Prostate gland (tissue), 2 donors: ENCODE measurements around the gene NCOR2. TPM values are rescaled to one million over a fixed set of nuclear protein-coding genes. Genes with fewer than 3 reads are reported as not detected.

ENCODE experiments used
- DNase-seq: peaks from one replicate; pipeline ENCODE4 v3.0.0-alpha.2; 2019; ENCODE audit warnings: low spot score
- H3K27ac ChIP-seq, 2 donors: fragments of 200-600 bp; sonication (generic); 2 replicates each; pipeline ENCODE4 v1.5.1; 2017 to 2019
- H3K27me3 ChIP-seq: fragments of 200-600 bp; sonication (generic); replicated peaks from 2 replicates; pipeline ENCODE4 v1.5.1; 2019; ENCODE audit not compliant: insufficient read depth
- H3K36me3 ChIP-seq, 2 donors: fragments of 200-600 bp; sonication (generic); 1 replicate in 1 of 2; 2 replicates in 1 of 2; pipeline versions ENCODE4 v1.5.1 to v1.8.1; 2017 to 2019
- H3K4me1 ChIP-seq: fragments of 200-600 bp; sonication (generic); replicated peaks from 2 replicates; pipeline ENCODE4 v1.5.1; 2019
- H3K4me3 ChIP-seq, 2 donors: fragments of 200-600 bp; sonication (generic); 2 replicates each; pipeline ENCODE4 v1.5.1; 2017 to 2019
- H3K9me3 ChIP-seq: fragments of 200-600 bp; sonication (generic); 2 replicates; pipeline ENCODE4 v1.5.1; 2017
- POLR2A ChIP-seq: fragments of 450-650 bp; IDR thresholded peaks from one replicate; pipeline ENCODE4 v1.6.1; 2016; ENCODE audit warnings: antibody characterized with exemption, mild to moderate bottlenecking
- POLR2AphosphoS5 ChIP-seq: sonication (generic); formaldehyde crosslinking; IDR thresholded peaks from one replicate; pipeline ENCODE4 v1.6.1; 2017; ENCODE audit warnings: antibody characterized with exemption
- WGBS: methylation state at CpG from one replicate; pipeline ENCODE4 v1.1.5; 2018; 5-methylcytosine and 5-hydroxymethylcytosine counted together
- intact Hi-C: fragments of 100-400 bp; cut with DNase I; formaldehyde crosslinking; loops from one replicate; pipeline ENCODE4 v1.14.2; 2022
- total RNA-seq, 2 donors: library from RNA; depleted of rRNA; stranded (reverse); fragments of >200 nt; gene quantifications; one replicate each; pipeline ENCODE4 v1.1.0, GENCODE V29; 2016
- TF ChIP-seq, protein P1 (sequence below), 4 experiments: fragments of 200-600 bp in 2 of 4; fragments of 450-650 bp in 2 of 4; sonication (generic) in 2 of 4; IDR thresholded peaks; 1 replicate in 3 of 4; 2 replicates in 1 of 4; pipeline ENCODE4 v1.5.1; 2016 to 2019; ENCODE audit warnings: antibody characterized with exemption in 4 of 4, mild to moderate bottlenecking in 2 of 4, moderate library complexity in 2 of 4

NCOR2 gene
- total RNA-seq, 2 donors from 2014 or later: 184 to 306 TPM

DNA sequence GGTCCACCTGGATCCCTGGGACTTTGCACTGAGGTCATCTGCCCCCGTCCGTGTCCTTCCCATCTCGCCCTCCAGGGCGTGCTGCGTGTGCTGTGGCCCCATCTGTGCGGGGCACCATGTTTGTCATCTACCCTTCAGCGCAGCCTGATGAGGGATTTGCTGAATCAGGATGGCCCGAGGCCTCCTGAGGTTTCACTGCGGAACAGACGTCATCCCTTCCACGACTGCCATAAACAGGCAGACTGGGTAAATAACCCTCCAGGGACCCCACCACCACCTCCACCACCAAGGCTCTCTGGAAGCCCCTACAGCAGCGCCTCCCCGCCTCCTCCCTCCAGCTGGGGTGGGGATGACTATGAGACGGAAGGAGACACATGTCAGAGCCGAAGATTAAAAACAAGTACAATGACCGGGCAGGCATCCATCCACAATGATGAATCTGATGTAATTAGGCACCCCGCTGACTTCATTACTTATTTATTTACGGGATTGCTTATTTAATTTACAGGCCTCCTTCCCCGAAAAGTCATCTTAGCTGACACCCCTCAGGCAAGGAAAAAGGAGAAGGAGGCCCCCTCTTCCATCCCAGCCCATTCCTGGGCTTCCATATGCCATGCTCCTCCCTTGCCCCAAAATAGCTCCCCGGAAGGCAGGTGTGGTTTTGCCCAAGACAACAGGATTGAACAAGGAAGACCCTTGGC is 39.4 kb downstream of the NCOR2 start:
- peak; percentile 7 for TF ChIP-seq POLR2AphosphoS5
- TF ChIP-seq POLR2A: no peak
- Histone ChIP-seq H3K27me3 (no peaks in the 10 kb centered on the region), H3K4me3 (no peak overlapping the region), H3K9me3 (no peaks in the 10 kb centered on the region), H3K27ac (peak overlapping the region; percentile 12 to 41), H3K36me3 (no peaks in the 10 kb centered on the region), H3K4me1 (peaks cover 11% of the 10 kb centered on the region)
- 58% methylated on average over 15 of the region's 20 CpGs for WGBS
- DNase-seq: no peak
- intact Hi-C loops: no loop called here

DNA sequence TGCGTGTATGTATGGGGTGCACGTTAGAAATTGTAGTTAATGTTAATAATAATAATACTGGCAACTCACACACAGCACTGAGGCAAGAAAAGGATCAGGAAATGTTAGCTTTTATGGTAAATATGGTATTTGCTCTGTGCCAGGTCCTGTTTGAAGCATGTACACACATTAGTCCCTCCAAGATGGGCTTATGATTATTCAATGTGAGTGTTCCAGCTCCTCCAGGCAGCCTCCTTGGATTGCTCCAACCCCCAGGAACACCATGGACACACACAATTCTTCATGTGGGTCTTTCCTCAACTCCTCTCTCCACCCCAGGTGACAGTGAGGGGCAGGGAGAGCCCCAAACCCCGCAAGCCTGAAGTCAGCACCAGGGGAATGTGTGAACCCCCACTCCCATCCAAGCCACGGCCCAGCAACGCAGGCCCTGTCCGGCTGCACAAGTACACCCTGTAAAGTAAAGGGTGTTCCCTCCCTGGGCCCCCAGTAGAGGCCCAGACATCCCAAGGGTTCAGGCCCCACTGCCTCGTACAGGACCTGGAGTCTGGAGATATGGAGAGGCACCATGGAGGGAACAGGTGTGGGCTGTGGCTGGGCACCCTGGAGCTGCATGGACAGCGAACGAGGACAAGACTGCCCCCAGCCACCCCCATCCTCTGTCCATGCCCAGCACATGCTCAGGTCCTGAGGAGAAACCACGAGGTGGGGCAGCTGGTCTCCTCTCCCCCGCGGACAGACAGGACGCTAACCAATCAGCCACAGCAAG is 41.3 kb downstream of the NCOR2 start:
- intact Hi-C loops: no loop called here
- H3K4me3 ChIP-seq: no peak overlapping the region
- no peak for DNase-seq
- H3K27me3 ChIP-seq: no peaks in the 10 kb centered on the region
- WGBS: 85% methylated on average over 13 of the region's 13 CpGs
- H3K27ac ChIP-seq: peak overlapping the region in 1 of 2 donors; percentile 21
- no peaks in the 10 kb centered on the region for H3K36me3 ChIP-seq
- TF ChIP-seq POLR2A: no peak
- H3K9me3 ChIP-seq: no peaks in the 10 kb centered on the region
- peaks cover 11% of the 10 kb centered on the region for H3K4me1 ChIP-seq

DNA sequence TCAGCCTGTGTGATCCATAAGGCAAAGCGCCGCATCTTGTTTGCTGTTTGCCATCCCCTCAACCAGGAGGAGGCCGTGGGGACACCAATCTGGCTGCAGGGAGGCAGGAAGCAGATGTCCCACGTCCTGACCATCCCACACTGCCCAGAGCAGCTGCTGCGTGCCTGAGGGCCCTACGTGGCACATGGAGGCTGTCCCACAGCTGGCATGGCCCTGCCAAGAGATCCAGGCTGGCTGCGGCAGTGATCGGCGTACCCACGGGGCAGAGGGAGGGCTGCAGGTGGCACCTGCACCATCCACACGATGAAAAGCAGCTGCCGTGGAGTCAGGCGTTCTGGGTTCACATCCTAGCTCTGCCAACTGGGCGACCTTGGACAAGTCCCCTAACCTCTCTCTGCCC is 42.0 kb downstream of the NCOR2 start:
- Histone ChIP-seq H3K4me1 (peaks cover 16% of the 10 kb centered on the region), H3K4me3 (no peak overlapping the region), H3K27ac (peak overlapping the region; percentile 10 to 21), H3K9me3 (no peaks in the 10 kb centered on the region), H3K27me3 (no peaks in the 10 kb centered on the region), H3K36me3 (no peaks in the 10 kb centered on the region)
- TF ChIP-seq POLR2A (no peak), POLR2AphosphoS5 (no peak)
- TF ChIP-seq, protein P1, sequence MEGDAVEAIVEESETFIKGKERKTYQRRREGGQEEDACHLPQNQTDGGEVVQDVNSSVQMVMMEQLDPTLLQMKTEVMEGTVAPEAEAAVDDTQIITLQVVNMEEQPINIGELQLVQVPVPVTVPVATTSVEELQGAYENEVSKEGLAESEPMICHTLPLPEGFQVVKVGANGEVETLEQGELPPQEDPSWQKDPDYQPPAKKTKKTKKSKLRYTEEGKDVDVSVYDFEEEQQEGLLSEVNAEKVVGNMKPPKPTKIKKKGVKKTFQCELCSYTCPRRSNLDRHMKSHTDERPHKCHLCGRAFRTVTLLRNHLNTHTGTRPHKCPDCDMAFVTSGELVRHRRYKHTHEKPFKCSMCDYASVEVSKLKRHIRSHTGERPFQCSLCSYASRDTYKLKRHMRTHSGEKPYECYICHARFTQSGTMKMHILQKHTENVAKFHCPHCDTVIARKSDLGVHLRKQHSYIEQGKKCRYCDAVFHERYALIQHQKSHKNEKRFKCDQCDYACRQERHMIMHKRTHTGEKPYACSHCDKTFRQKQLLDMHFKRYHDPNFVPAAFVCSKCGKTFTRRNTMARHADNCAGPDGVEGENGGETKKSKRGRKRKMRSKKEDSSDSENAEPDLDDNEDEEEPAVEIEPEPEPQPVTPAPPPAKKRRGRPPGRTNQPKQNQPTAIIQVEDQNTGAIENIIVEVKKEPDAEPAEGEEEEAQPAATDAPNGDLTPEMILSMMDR (IDR thresholded peaks at IDR 0.05): no peak
- 49% methylated on average over 13 of the region's 14 CpGs for WGBS
- intact Hi-C loops: no loop called here
- no peak for DNase-seq

DNA sequence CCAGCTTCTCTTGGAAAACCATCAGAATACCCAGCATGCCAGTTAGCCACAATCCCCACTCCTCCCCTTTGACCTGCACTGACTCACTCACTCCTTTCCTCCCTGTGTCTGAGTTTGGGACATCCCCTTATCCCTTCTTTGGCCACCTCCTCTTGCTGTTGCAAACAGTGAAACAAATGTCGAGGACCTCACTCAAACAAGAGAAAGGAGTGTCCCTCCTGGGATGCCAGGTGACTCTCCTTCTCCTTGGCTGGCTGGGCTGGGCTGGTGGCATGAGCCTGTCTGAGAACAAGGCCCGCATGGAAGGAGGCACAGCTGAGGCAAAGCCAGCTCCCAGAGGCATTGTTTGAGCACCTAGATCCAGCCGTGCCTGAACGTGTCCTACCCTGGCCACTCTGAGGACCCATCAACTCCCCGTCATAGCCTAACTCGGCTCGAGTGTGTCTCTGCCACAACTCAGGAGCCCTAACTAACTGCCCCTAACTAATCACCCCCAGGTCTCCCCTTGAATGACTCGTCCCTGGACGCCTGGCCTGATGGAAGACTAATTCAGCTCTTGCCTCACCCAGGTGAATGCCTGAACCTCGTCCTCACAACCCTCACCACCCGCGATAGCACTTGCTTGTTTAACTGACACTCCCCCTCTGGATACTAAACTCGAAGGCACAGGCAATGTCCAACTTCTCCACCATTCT is 43.0 kb downstream of the NCOR2 start:
- WGBS: 61% methylated on average over 13 of the region's 13 CpGs

DNA sequence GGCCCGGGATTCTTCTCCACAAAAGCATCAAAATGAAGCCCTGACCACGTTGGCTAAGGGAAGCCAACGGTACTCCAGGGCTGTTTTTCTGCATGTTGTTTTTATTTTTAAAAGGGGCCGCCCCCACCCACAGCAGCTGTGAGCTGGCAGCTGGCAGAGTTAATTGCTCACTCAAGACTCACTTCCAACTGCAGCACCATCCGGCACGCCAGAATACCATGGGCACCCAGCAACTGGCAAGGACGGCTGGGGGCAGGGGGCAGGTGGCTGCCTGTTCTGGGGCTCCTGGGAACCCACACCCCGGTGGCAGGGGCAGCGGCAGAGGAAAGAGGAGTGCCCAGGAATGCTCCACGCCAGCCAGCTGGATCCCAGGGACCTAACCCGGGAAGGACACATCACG is 44.3 kb downstream of the NCOR2 start:
- no peak overlapping the region for H3K4me3 ChIP-seq
- H3K27me3 ChIP-seq: no peaks in the 10 kb centered on the region
- DNase-seq: no peak
- H3K4me1 ChIP-seq: peaks cover 23% of the 10 kb centered on the region
- 23% methylated on average over 12 of the region's 12 CpGs for WGBS
- H3K9me3 ChIP-seq: no peaks in the 10 kb centered on the region
- H3K36me3 ChIP-seq: no peaks in the 10 kb centered on the region
- peak overlapping the region; percentile 44 to 49 for H3K27ac ChIP-seq
- TF ChIP-seq POLR2A (no peak), POLR2AphosphoS5 (no peak)
- TF ChIP-seq, protein P1 (IDR thresholded peaks at IDR 0.05): no peak
- intact Hi-C loops: no loop called here

More for the DNA sequence above, 43.0 kb downstream of the NCOR2 start:
- Histone ChIP-seq H3K36me3 (no peaks in the 10 kb centered on the region), H3K4me3 (no peak overlapping the region), H3K27ac (peak overlapping the region; percentile 11 to 21), H3K9me3 (no peaks in the 10 kb centered on the region), H3K27me3 (no peaks in the 10 kb centered on the region), H3K4me1 (peaks cover 25% of the 10 kb centered on the region)
- TF ChIP-seq, protein P1 (IDR thresholded peaks at IDR 0.05): no peak
- TF ChIP-seq POLR2AphosphoS5: no peak
- TF ChIP-seq POLR2A: no peak
- intact Hi-C loops: no loop called here
- DNase-seq: no peak
